ENCODE measurements around the gene EIF3M. TPM values are rescaled to one million over a fixed set of nuclear protein-coding genes. Genes with fewer than 3 reads are reported as not detected.

Gene EIF3M
- total RNA-seq (2014; rRNA removed; shearing (Covaris generic)) (635 and 714 TPM in 2 replicates), polyA plus RNA-seq (2016; fragmentation: Nextera tagmentation; extraction: Ambion mirVana) (601 and 667 TPM in 2 replicates)
- long read RNA-seq, full-length matches to known transcripts: 330 of 351 reads
- long read RNA-seq, partial matches to known transcripts: 7 of 351 reads
- long read RNA-seq, other reads (novel, unspliced or antisense): 14 of 351 reads

DNA sequence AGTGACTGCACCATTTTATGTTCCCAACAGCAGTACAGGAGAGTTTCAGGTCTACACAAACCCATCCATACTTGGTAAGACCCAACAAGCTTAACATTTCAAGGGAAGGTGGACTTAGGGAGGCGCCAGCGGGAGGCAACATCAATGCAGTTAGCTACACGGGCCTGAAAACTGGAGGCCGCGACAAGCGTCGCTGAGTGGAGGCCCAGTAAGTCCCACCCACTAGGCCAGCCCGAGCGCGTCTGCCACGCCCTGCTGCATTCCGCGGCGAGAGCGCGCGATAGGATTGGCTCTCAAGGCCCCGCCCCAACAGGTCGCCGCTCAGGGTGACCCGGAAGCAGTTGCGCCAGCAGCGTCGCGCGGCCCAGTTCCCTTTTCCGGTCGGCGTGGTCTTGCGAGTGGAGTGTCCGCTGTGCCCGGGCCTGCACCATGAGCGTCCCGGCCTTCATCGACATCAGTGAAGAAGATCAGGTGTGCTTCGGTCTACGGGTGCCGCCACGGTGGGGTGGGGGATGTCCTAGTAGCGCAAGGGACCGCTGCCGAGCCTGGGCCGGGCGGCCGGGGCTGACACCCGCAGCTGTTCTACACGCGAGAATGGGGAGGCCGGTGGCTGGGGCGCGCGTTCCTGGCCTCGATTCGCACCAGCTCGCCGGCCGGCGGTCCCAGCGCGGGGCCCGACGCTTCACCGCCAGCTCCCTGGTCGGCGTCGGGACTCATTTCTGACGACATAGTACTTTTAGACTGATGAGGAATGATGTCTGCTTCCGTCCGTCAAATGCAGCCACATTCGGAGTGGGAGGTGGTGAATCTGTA, at the start of gene EIF3M:
EIF3M (plus strand) TSS at position 373 of the 813 bp plus-strand sequence; CDS start at position 430, 57 bp downstream.
- H3F3A ChIP-seq (replicated peaks; ENCODE audit: low read depth): no peaks in the 10 kb centered on the region
- H3K27ac ChIP-seq (ENCODE audit: low read depth): peak within 1 kb of the TSS; percentile 48; the same call in 1 of the 2 replicates
- peak within 1 kb of the TSS; percentile 90 for H2AFZ ChIP-seq
- Mint-ChIP-seq H3K27ac (peak within 1 kb of the TSS; percentile 99), H3K36me3 (ENCODE audit: low read depth) (peaks cover 15% of the 10 kb centered on the region; the same call in 2 of the 3 replicates), H3K9me3 (no peaks in the 10 kb centered on the region), H3K27me3 (ENCODE audit: insufficient read depth, low read depth, poor library complexity) (peaks cover 21% of the 10 kb centered on the region), H3K4me1 (peaks cover 35% of the 10 kb centered on the region), H3K4me3 (peak within 1 kb of the TSS; percentile 98)
- peak; percentile 97 for ATAC-seq
- H3K36me3 ChIP-seq (ENCODE audit: insufficient read depth): peaks cover 9% of the 10 kb centered on the region; the same call in 1 of the 2 replicates
- peaks cover 13% of the 10 kb centered on the region for H3K4me1 ChIP-seq (ENCODE audit: insufficient read depth)
- no peaks in the 10 kb centered on the region for H3K9me2 ChIP-seq (ENCODE audit: insufficient read depth)
- peak within 1 kb of the TSS; percentile 60 for H3K4me3 ChIP-seq
- TF ChIP-seq POLR2AphosphoS5 (IDR thresholded peaks at IDR 0.05; ENCODE audit: low read depth) (peak; percentile 92), ETS1 (IDR thresholded peaks at IDR 0.05) (peak; percentile 83; the same call in 1 of the 2 replicates), CREB1 (CRISPR knock-in tag; IDR thresholded peaks at IDR 0.05; ENCODE audit: low read depth) (peak; percentile 62), EZH2phosphoT487 (IDR thresholded peaks at IDR 0.05; ENCODE audit: unreplicated experiment) (no peak)
- TF ChIP-seq, protein P1, sequence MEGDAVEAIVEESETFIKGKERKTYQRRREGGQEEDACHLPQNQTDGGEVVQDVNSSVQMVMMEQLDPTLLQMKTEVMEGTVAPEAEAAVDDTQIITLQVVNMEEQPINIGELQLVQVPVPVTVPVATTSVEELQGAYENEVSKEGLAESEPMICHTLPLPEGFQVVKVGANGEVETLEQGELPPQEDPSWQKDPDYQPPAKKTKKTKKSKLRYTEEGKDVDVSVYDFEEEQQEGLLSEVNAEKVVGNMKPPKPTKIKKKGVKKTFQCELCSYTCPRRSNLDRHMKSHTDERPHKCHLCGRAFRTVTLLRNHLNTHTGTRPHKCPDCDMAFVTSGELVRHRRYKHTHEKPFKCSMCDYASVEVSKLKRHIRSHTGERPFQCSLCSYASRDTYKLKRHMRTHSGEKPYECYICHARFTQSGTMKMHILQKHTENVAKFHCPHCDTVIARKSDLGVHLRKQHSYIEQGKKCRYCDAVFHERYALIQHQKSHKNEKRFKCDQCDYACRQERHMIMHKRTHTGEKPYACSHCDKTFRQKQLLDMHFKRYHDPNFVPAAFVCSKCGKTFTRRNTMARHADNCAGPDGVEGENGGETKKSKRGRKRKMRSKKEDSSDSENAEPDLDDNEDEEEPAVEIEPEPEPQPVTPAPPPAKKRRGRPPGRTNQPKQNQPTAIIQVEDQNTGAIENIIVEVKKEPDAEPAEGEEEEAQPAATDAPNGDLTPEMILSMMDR (conservative IDR thresholded peaks at IDR 0.05; ENCODE audit: low read depth in 2 of 2): no peak
- H4K20me1 ChIP-seq (replicated peaks; ENCODE audit: insufficient read depth): peaks cover 31% of the 10 kb centered on the region
- peak within 1 kb of the TSS; percentile 73 for H3K4me2 ChIP-seq
- peaks cover 49% of the 10 kb centered on the region for H3K79me2 ChIP-seq (replicated peaks; ENCODE audit: insufficient read depth)
- peak; percentile 97 for DNase-seq (ENCODE audit: low spot score)
- no peaks in the 10 kb centered on the region for H3K27me3 ChIP-seq (ENCODE audit: insufficient read depth)

- Histone ChIP-seq H3K4me1 (ENCODE audit: insufficient read depth) (no peaks in the 10 kb centered on the region), H2AFZ (no peak overlapping the region), H3K9me2 (ENCODE audit: insufficient read depth) (no peaks in the 10 kb centered on the region), H4K20me1 (replicated peaks; ENCODE audit: insufficient read depth) (no peaks in the 10 kb centered on the region), H3K79me2 (replicated peaks; ENCODE audit: insufficient read depth) (no peaks in the 10 kb centered on the region), H3K4me3 (no peak overlapping the region), H3K27ac (ENCODE audit: low read depth) (no peak overlapping the region), H3K36me3 (ENCODE audit: insufficient read depth) (no peaks in the 10 kb centered on the region), H3F3A (replicated peaks; ENCODE audit: low read depth) (no peaks in the 10 kb centered on the region), H3K4me2 (no peak overlapping the region), H3K27me3 (ENCODE audit: insufficient read depth) (no peaks in the 10 kb centered on the region)
- Mint-ChIP-seq H3K27me3 (ENCODE audit: insufficient read depth, low read depth, poor library complexity) (no peaks in the 10 kb centered on the region), H3K9me3 (peaks cover 17% of the 10 kb centered on the region), H3K4me3 (no peak overlapping the region), H3K36me3 (ENCODE audit: low read depth) (peaks cover 8% of the 10 kb centered on the region; the same call in 2 of the 3 replicates), H3K27ac (no peak overlapping the region), H3K4me1 (no peaks in the 10 kb centered on the region)
- no peak for DNase-seq (ENCODE audit: low spot score)
- no peak for ATAC-seq
- no peak for TF ChIP-seq POLR2AphosphoS5 (IDR thresholded peaks at IDR 0.05; ENCODE audit: low read depth)
- TF ChIP-seq, protein P2, sequence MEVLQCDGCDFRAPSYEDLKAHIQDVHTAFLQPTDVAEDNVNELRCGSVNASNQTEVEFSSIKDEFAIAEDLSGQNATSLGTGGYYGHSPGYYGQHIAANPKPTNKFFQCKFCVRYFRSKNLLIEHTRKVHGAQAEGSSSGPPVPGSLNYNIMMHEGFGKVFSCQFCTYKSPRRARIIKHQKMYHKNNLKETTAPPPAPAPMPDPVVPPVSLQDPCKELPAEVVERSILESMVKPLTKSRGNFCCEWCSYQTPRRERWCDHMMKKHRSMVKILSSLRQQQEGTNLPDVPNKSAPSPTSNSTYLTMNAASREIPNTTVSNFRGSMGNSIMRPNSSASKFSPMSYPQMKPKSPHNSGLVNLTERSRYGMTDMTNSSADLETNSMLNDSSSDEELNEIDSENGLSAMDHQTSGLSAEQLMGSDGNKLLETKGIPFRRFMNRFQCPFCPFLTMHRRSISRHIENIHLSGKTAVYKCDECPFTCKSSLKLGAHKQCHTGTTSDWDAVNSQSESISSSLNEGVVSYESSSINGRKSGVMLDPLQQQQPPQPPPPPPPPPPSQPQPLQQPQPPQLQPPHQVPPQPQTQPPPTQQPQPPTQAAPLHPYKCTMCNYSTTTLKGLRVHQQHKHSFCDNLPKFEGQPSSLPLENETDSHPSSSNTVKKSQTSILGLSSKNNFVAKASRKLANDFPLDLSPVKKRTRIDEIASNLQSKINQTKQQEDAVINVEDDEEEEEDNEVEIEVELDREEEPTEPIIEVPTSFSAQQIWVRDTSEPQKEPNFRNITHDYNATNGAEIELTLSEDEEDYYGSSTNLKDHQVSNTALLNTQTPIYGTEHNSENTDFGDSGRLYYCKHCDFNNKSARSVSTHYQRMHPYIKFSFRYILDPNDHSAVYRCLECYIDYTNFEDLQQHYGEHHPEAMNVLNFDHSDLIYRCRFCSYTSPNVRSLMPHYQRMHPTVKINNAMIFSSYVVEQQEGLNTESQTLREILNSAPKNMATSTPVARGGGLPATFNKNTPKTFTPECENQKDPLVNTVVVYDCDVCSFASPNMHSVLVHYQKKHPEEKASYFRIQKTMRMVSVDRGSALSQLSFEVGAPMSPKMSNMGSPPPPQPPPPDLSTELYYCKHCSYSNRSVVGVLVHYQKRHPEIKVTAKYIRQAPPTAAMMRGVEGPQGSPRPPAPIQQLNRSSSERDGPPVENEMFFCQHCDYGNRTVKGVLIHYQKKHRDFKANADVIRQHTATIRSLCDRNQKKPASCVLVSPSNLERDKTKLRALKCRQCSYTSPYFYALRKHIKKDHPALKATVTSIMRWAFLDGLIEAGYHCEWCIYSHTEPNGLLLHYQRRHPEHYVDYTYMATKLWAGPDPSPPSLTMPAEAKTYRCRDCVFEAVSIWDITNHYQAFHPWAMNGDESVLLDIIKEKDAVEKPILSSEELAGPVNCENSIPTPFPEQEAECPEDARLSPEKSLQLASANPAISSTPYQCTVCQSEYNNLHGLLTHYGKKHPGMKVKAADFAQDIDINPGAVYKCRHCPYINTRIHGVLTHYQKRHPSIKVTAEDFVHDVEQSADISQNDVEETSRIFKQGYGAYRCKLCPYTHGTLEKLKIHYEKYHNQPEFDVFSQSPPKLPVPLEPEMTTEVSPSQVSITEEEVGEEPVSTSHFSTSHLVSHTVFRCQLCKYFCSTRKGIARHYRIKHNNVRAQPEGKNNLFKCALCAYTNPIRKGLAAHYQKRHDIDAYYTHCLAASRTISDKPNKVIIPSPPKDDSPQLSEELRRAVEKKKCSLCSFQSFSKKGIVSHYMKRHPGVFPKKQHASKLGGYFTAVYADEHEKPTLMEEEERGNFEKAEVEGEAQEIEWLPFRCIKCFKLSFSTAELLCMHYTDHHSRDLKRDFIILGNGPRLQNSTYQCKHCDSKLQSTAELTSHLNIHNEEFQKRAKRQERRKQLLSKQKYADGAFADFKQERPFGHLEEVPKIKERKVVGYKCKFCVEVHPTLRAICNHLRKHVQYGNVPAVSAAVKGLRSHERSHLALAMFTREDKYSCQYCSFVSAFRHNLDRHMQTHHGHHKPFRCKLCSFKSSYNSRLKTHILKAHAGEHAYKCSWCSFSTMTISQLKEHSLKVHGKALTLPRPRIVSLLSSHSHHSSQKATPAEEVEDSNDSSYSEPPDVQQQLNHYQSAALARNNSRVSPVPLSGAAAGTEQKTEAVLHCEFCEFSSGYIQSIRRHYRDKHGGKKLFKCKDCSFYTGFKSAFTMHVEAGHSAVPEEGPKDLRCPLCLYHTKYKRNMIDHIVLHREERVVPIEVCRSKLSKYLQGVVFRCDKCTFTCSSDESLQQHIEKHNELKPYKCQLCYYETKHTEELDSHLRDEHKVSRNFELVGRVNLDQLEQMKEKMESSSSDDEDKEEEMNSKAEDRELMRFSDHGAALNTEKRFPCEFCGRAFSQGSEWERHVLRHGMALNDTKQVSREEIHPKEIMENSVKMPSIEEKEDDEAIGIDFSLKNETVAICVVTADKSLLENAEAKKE (CRISPR knock-in tag; IDR thresholded peaks at IDR 0.05): no peak
Measured at GRCh38 chr11:32538804-32539203, 44.8 kb upstream of the EIF3M start.
